ENCODE results near the gene PPARD. TPM values are rescaled to one million over a fixed set of nuclear protein-coding genes. Genes with fewer than 3 reads are reported as not detected.

The PPARD gene
- total and polyA plus RNA-seq, 8 donors = 2.6 to 34.6 (median 17.9) TPM

- no peak for DNase-seq
- intact Hi-C loops (cut with DNase I; ENCODE audit: low total_unique reads) = no loop called here
- peaks cover 36 to 89% (median 86%) of the 10 kb centered on the region in 4 donors for H3K36me3 ChIP-seq
- no peak overlapping the region for H3K4me3 ChIP-seq
- no peak for TF ChIP-seq POLR2A (IDR thresholded peaks at IDR 0.05)
- H3K27me3 ChIP-seq = no peaks in the 10 kb centered on the region
- peaks cover 20 to 46% (median 33%) of the 10 kb centered on the region in 4 donors for H3K4me1 ChIP-seq
- WGBS, 5 donors = 67 to 81% (median 80%) methylated on average over 8 to 9 of the region's 9 CpGs
- peak overlapping the region in 1 of 5 donors; percentile 29 for H3K27ac ChIP-seq
- H3K9me3 ChIP-seq = no peaks in the 10 kb centered on the region
Measured at GRCh38 chr6:35473075-35473849, 130.9 kb downstream of the PPARD start.

GRCh38 chr6:35473850-35474130, 131.4 kb downstream of the PPARD start:
- H3K4me3 ChIP-seq = no peak overlapping the region
- TF ChIP-seq EP300 (IDR thresholded peaks at IDR 0.05) = no peak
- no peak for TF ChIP-seq CTCF (IDR thresholded peaks at IDR 0.05)
- no peak for TF ChIP-seq POLR2A (IDR thresholded peaks at IDR 0.05)
- TF ChIP-seq POLR2AphosphoS5 (IDR thresholded peaks at IDR 0.05) = peak in 1 of 3 donors; percentile 3
- intact Hi-C loops (cut with DNase I; ENCODE audit: low total_unique reads) = no loop called here
- peak overlapping the region in 1 of 5 donors; percentile 29 for H3K27ac ChIP-seq
- DNase-seq = no peak
- H3K9me3 ChIP-seq = no peaks in the 10 kb centered on the region
- no peaks in the 10 kb centered on the region for H3K27me3 ChIP-seq
- peaks cover 20 to 46% (median 33%) of the 10 kb centered on the region in 4 donors for H3K4me1 ChIP-seq
- H3K36me3 ChIP-seq = peaks cover 36 to 95% (median 91%) of the 10 kb centered on the region in 4 donors

- peaks cover 37 to 98% (median 95%) of the 10 kb centered on the region in 4 donors for H3K36me3 ChIP-seq
Measured at GRCh38 chr6:35474131-35474941, 132.0 kb downstream of the PPARD start.

GRCh38 chr6:35474942-35475570, 132.7 kb downstream of the PPARD start:
- Histone ChIP-seq H3K27me3 (no peaks in the 10 kb centered on the region), H3K4me1 (peaks cover 10 to 33% (median 24%) of the 10 kb centered on the region in 4 donors), H3K4me3 (no peak overlapping the region), H3K27ac (no peak overlapping the region), H3K36me3 (peaks cover 42 to 100% (median 97%) of the 10 kb centered on the region in 4 donors), H3K9me3 (no peaks in the 10 kb centered on the region)
- intact Hi-C loops (cut with DNase I; ENCODE audit: low total_unique reads) = no loop called here
- WGBS, 5 donors = 86 to 94% (median 90%) methylated on average over 10 to 20 of the region's 20 CpGs
- no peak for TF ChIP-seq POLR2AphosphoS5 (IDR thresholded peaks at IDR 0.05)
- TF ChIP-seq CTCF (IDR thresholded peaks at IDR 0.05) = no peak
- TF ChIP-seq POLR2A (IDR thresholded peaks at IDR 0.05) = no peak
- no peak for TF ChIP-seq EP300 (IDR thresholded peaks at IDR 0.05)
- no peak for DNase-seq

More at GRCh38 chr6:35474131-35474941, 132.0 kb downstream of the PPARD start:
- no peak for DNase-seq
- H3K27ac ChIP-seq = peak overlapping the region in 1 of 5 donors; percentile 29
- TF ChIP-seq POLR2AphosphoS5 (IDR thresholded peaks at IDR 0.05) (no peak), CTCF (IDR thresholded peaks at IDR 0.05) (no peak), EP300 (IDR thresholded peaks at IDR 0.05) (no peak), POLR2A (IDR thresholded peaks at IDR 0.05) (no peak)
- H3K4me3 ChIP-seq = no peak overlapping the region
- intact Hi-C loops (cut with DNase I; ENCODE audit: low total_unique reads) = no loop called here
- no peaks in the 10 kb centered on the region for H3K27me3 ChIP-seq
- 79 to 86% (median 83%) methylated on average over 12 to 14 of the region's 14 CpGs for WGBS, 5 donors
- peaks cover 17 to 40% (median 31%) of the 10 kb centered on the region in 4 donors for H3K4me1 ChIP-seq
- H3K9me3 ChIP-seq = no peaks in the 10 kb centered on the region
